NB4 (cell line): Measurements from ENCODE around the gene CD244.

Experiments used
- DNase-seq: peaks from one replicate; pipeline ENCODE4 v3.0.0; 2010; ENCODE audit warnings: low read depth
- H3K4me3 ChIP-seq: one replicate; pipeline ENCODE4 v1.5.1; 2011; ENCODE audit warnings: mild to moderate bottlenecking, low read depth, low read length, moderate library complexity
- CTCF ChIP-seq: IDR thresholded peaks from one replicate; pipeline ENCODE4 v1.5.1; 2012; ENCODE audit warnings: low read depth, low read length
- MAX ChIP-seq: IDR thresholded peaks from 2 replicates; pipeline ENCODE4 v1.6.1; 2011; ENCODE audit warnings: low read depth, low read length
- MYC ChIP-seq: IDR thresholded peaks from 2 replicates; pipeline ENCODE4 v1.6.1; 2011; ENCODE audit warnings: low read depth, low read length
- POLR2A ChIP-seq: IDR thresholded peaks from 2 replicates; pipeline ENCODE4 v1.6.1; 2011; ENCODE audit warnings: mild to moderate bottlenecking; ENCODE audit not compliant: insufficient read length; ENCODE audit errors: extremely low read depth

CD244 gene

GRCh38 chr1:160862203-160863060 lies at the start of gene CD244:
CD244 (minus strand) TSS chr1:160862887; CDS start chr1:160862677, 210 bp downstream.
- TF ChIP-seq POLR2A = no peak
- no peak for TF ChIP-seq CTCF
- 0 out of 2 replicates have a peak, but pooled peaks have one; percentile 47 for TF ChIP-seq MYC
- peak; percentile 52; the same call in 1 of the 2 replicates for TF ChIP-seq MAX
- peak; percentile 98 for DNase-seq
- H3K4me3 ChIP-seq = peak within 1 kb of the TSS; percentile 67

GRCh38 chr1:160911925-160912324 lies 49.2 kb upstream of the CD244 start:
- DNase-seq = no peak
- no peak for TF ChIP-seq POLR2A
- TF ChIP-seq MYC = no peak
- no peak for TF ChIP-seq MAX
- no peak for TF ChIP-seq CTCF
- no peak overlapping the region for H3K4me3 ChIP-seq

GRCh38 chr1:160911441-160911840 lies 48.8 kb upstream of the CD244 start:
- TF ChIP-seq CTCF (no peak), POLR2A (no peak), MYC (no peak), MAX (no peak)
- DNase-seq = no peak
- H3K4me3 ChIP-seq = no peak overlapping the region

GRCh38 chr1:160910170-160910750 lies 47.6 kb upstream of the CD244 start:
- DNase-seq = no peak
- TF ChIP-seq POLR2A (no peak), MYC (no peak), MAX (no peak), CTCF (no peak)
- no peak overlapping the region for H3K4me3 ChIP-seq

GRCh38 chr1:160907976-160908375 lies 45.3 kb upstream of the CD244 start:
- no peak for DNase-seq
- no peak for TF ChIP-seq CTCF
- no peak for TF ChIP-seq MYC
- TF ChIP-seq MAX = no peak
- no peak for TF ChIP-seq POLR2A
- H3K4me3 ChIP-seq = no peak overlapping the region
